Measurements from ENCODE around the gene SPATA3. TPM values are rescaled to one million over a fixed set of nuclear protein-coding genes. Genes with fewer than 3 reads are reported as not detected.
"Not testable (repeated sequence)": the region's sequence is repeated elsewhere in the genome, so short reads cannot be mapped to it uniquely, and the experiment has no call there.

Gene SPATA3
- total RNA-seq, 1 experiment from 2014 or later, result not detected

DNA sequence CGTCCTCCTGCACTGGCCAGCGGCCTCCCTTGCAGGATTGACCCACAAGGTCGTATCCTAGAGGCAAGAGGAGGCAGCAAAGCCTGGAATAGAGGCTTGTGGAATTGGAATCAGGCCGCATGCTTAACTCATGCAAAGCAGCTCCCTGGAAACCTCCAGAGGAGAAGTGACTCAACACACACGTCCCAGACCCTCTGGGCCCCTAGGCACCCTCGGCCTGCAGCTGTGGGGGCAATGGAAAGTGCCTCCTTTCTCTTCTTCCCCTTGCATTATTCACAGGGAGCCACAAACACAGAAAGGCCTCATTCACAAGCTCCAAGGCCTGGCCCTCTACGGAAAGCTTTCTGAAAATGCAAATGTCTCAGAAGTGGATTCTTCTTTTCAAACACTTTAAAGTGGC, 19.6 kb downstream of the SPATA3 start:
- no peak overlapping the region for H3K27ac ChIP-seq (ENCODE audit: low read length)
- H3K9me2 ChIP-seq (replicated peaks; ENCODE audit: insufficient read depth, low read length), result no peaks in the 10 kb centered on the region
- H3K9me3 ChIP-seq (ENCODE audit: low read length), result no peaks in the 10 kb centered on the region
- no peaks in the 10 kb centered on the region; the same call in 1 of the 2 replicates for H3K4me1 ChIP-seq (ENCODE audit: low read length)
- no peaks in the 10 kb centered on the region for H3K36me3 ChIP-seq (ENCODE audit: insufficient read depth, low read length)
- no peaks in the 10 kb centered on the region for H3K27me3 ChIP-seq (ENCODE audit: low read length)
- no peaks in the 10 kb centered on the region for H3K79me2 ChIP-seq (ENCODE audit: low read length)
- H3K9ac ChIP-seq (ENCODE audit: low read length), result no peak overlapping the region
- H3K4me3 ChIP-seq (ENCODE audit: low read length), result no peak overlapping the region
- no peaks in the 10 kb centered on the region for H4K20me1 ChIP-seq (ENCODE audit: insufficient read depth, low read depth, low read length)
- DNase-seq, result no peak
- no peak overlapping the region for H2AFZ ChIP-seq (ENCODE audit: low read length)
- H3K4me2 ChIP-seq (ENCODE audit: low read depth, low read length, poor library complexity, severe bottlenecking), result no peak overlapping the region

DNA sequence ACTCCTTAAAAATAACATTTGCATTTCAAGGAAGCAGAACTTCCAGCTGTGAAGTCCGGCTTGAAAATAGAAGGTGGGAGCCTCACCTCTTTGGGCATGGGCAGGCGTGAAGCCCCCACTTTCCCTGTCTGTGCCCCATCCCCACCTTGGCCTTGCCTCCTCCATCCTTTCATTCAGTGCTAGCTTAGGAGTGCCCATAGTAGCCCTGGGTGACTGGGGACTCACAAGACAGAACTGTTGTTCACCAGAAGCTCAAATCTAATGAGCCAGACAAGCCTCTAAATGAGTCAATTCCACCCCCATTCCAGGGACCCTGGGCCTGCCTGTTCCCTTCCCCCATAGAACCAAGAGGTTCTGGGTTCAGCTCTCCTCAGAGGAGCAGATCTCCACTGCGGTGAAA, 20.0 kb downstream of the SPATA3 start:
- no peak for DNase-seq
- Histone ChIP-seq H3K4me3 (ENCODE audit: low read length) (no peak overlapping the region), H3K36me3 (ENCODE audit: insufficient read depth, low read length) (no peaks in the 10 kb centered on the region), H3K79me2 (ENCODE audit: low read length) (no peaks in the 10 kb centered on the region), H3K27me3 (ENCODE audit: low read length) (no peaks in the 10 kb centered on the region), H3K4me1 (ENCODE audit: low read length) (no peaks in the 10 kb centered on the region; the same call in 1 of the 2 replicates), H3K27ac (ENCODE audit: low read length) (no peak overlapping the region), H3K9me3 (ENCODE audit: low read length) (no peaks in the 10 kb centered on the region), H4K20me1 (ENCODE audit: insufficient read depth, low read depth, low read length) (no peaks in the 10 kb centered on the region), H3K9ac (ENCODE audit: low read length) (no peak overlapping the region), H3K9me2 (replicated peaks; ENCODE audit: insufficient read depth, low read length) (no peaks in the 10 kb centered on the region), H3K4me2 (ENCODE audit: low read depth, low read length, poor library complexity, severe bottlenecking) (no peak overlapping the region), H2AFZ (ENCODE audit: low read length) (no peak overlapping the region)

GRCh38 chr2:231016566-231017230, 20.8 kb downstream of the SPATA3 start:
- H3K9me2 ChIP-seq (replicated peaks; ENCODE audit: insufficient read depth, low read length), result no peaks in the 10 kb centered on the region
- no peak overlapping the region for H3K4me3 ChIP-seq (ENCODE audit: low read length)
- no peak overlapping the region for H2AFZ ChIP-seq (ENCODE audit: low read length)
- H3K9me3 ChIP-seq (ENCODE audit: low read length), result no peaks in the 10 kb centered on the region
- no peaks in the 10 kb centered on the region for H4K20me1 ChIP-seq (ENCODE audit: insufficient read depth, low read depth, low read length)
- DNase-seq, result no peak
- H3K9ac ChIP-seq (ENCODE audit: low read length), result no peak overlapping the region
- H3K4me2 ChIP-seq (ENCODE audit: low read depth, low read length, poor library complexity, severe bottlenecking), result no peak overlapping the region
- H3K4me1 ChIP-seq (ENCODE audit: low read length), result no peaks in the 10 kb centered on the region; the same call in 1 of the 2 replicates
- H3K79me2 ChIP-seq (ENCODE audit: low read length), result no peaks in the 10 kb centered on the region
- no peak overlapping the region for H3K27ac ChIP-seq (ENCODE audit: low read length)
- no peaks in the 10 kb centered on the region for H3K27me3 ChIP-seq (ENCODE audit: low read length)
- no peaks in the 10 kb centered on the region for H3K36me3 ChIP-seq (ENCODE audit: insufficient read depth, low read length)

GRCh38 chr2:231017231-231017598, 21.3 kb downstream of the SPATA3 start:
- Histone ChIP-seq H3K36me3 (ENCODE audit: insufficient read depth, low read length) (no peaks in the 10 kb centered on the region), H3K4me2 (ENCODE audit: low read depth, low read length, poor library complexity, severe bottlenecking) (no peak overlapping the region), H3K27ac (ENCODE audit: low read length) (no peak overlapping the region), H3K9me2 (replicated peaks; ENCODE audit: insufficient read depth, low read length) (no peaks in the 10 kb centered on the region), H3K79me2 (ENCODE audit: low read length) (no peaks in the 10 kb centered on the region), H4K20me1 (ENCODE audit: insufficient read depth, low read depth, low read length) (no peaks in the 10 kb centered on the region), H3K4me3 (ENCODE audit: low read length) (no peak overlapping the region), H3K9ac (ENCODE audit: low read length) (no peak overlapping the region), H3K27me3 (ENCODE audit: low read length) (no peaks in the 10 kb centered on the region), H3K9me3 (ENCODE audit: low read length) (no peaks in the 10 kb centered on the region), H3K4me1 (ENCODE audit: low read length) (no peaks in the 10 kb centered on the region; the same call in 1 of the 2 replicates), H2AFZ (ENCODE audit: low read length) (no peak overlapping the region)
- DNase-seq, result peak; percentile 55

GRCh38 chr2:231018184-231018583, 22.3 kb downstream of the SPATA3 start:
- Histone ChIP-seq H2AFZ (ENCODE audit: low read length) (no peak overlapping the region), H3K4me3 (ENCODE audit: low read length) (no peak overlapping the region), H3K9ac (ENCODE audit: low read length) (no peak overlapping the region), H3K79me2 (ENCODE audit: low read length) (no peaks in the 10 kb centered on the region), H3K4me1 (ENCODE audit: low read length) (no peaks in the 10 kb centered on the region; the same call in 1 of the 2 replicates), H3K27ac (ENCODE audit: low read length) (no peak overlapping the region), H3K27me3 (ENCODE audit: low read length) (no peaks in the 10 kb centered on the region), H3K36me3 (ENCODE audit: insufficient read depth, low read length) (no peaks in the 10 kb centered on the region), H3K9me2 (replicated peaks; ENCODE audit: insufficient read depth, low read length) (no peaks in the 10 kb centered on the region), H4K20me1 (ENCODE audit: insufficient read depth, low read depth, low read length) (no peaks in the 10 kb centered on the region), H3K4me2 (ENCODE audit: low read depth, low read length, poor library complexity, severe bottlenecking) (no peak overlapping the region), H3K9me3 (ENCODE audit: low read length) (no peaks in the 10 kb centered on the region)
- DNase-seq, result no peak

DNA sequence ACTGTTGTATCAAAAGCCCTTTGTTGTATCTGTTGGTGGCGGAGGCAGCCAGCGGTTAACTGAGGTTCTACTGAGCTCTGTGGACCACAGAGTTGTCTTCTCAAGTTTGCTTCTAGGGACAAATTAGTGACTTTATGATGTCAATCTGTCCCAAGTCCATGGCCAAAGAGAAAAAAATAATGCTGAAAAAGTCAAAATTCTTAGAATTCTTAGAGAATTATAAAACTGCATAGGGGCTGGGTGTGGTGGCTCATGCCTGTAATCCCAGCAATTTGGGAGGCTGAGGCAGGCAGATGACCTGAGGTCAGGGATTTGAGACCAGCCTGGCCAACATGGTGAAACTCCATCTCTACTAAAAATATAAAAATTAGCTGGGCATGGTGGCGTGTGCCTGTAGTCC, 29.1 kb downstream of the SPATA3 start:
- not testable (repeated sequence) for H2AFZ ChIP-seq (ENCODE audit: low read length); H3K27me3 ChIP-seq (ENCODE audit: low read length); H3K9ac ChIP-seq (ENCODE audit: low read length); H3K9me2 ChIP-seq (replicated peaks; ENCODE audit: insufficient read depth, low read length); DNase-seq; H3K79me2 ChIP-seq (ENCODE audit: low read length); H3K4me3 ChIP-seq (ENCODE audit: low read length); H3K4me2 ChIP-seq (ENCODE audit: low read depth, low read length, poor library complexity, severe bottlenecking); H3K36me3 ChIP-seq (ENCODE audit: insufficient read depth, low read length); H4K20me1 ChIP-seq (ENCODE audit: insufficient read depth, low read depth, low read length); H3K27ac ChIP-seq (ENCODE audit: low read length); H3K4me1 ChIP-seq (ENCODE audit: low read length); H3K9me3 ChIP-seq (ENCODE audit: low read length)

- no peak overlapping the region for H3K27ac ChIP-seq (ENCODE audit: low read length)
These were observed 33.0 kb downstream of the SPATA3 start for GRCh38 chr2:231028889-231029288.

DNA sequence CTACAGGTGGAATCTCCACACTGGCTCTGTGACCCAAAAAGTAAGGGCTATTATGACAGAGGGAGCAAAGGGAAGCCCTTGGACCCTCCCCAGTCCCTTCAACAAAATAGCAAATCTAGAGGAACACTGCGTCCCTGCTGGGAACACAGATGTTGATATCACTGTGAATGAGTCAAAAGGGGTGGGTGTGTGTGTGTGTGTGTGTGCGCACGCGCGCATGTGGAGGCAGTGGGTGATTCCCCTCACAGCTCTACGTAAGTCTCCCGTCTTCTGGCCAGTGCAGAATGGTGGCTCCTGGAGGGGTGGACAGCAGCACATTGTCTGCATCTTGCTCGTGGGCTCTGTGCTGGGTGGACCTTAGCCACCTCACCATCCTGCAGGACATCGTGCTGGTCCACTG, 33.6 kb downstream of the SPATA3 start:
- no peak for DNase-seq
- H3K4me2 ChIP-seq (ENCODE audit: low read depth, low read length, poor library complexity, severe bottlenecking), result no peak overlapping the region
- H3K9ac ChIP-seq (ENCODE audit: low read length), result no peak overlapping the region
- H2AFZ ChIP-seq (ENCODE audit: low read length), result no peak overlapping the region
- H3K79me2 ChIP-seq (ENCODE audit: low read length), result no peaks in the 10 kb centered on the region
- H4K20me1 ChIP-seq (ENCODE audit: insufficient read depth, low read depth, low read length), result no peaks in the 10 kb centered on the region
- H3K9me2 ChIP-seq (replicated peaks; ENCODE audit: insufficient read depth, low read length), result no peaks in the 10 kb centered on the region
- no peak overlapping the region for H3K27ac ChIP-seq (ENCODE audit: low read length)
- no peaks in the 10 kb centered on the region for H3K9me3 ChIP-seq (ENCODE audit: low read length)
- no peak overlapping the region for H3K4me3 ChIP-seq (ENCODE audit: low read length)
- H3K4me1 ChIP-seq (ENCODE audit: low read length), result peaks cover 8% of the 10 kb centered on the region
- H3K27me3 ChIP-seq (ENCODE audit: low read length), result no peaks in the 10 kb centered on the region
- H3K36me3 ChIP-seq (ENCODE audit: insufficient read depth, low read length), result no peaks in the 10 kb centered on the region

More at GRCh38 chr2:231028889-231029288, 33.0 kb downstream of the SPATA3 start:
- H3K4me2 ChIP-seq (ENCODE audit: low read depth, low read length, poor library complexity, severe bottlenecking), result no peak overlapping the region
- no peak overlapping the region for H2AFZ ChIP-seq (ENCODE audit: low read length)
- no peaks in the 10 kb centered on the region for H3K9me2 ChIP-seq (replicated peaks; ENCODE audit: insufficient read depth, low read length)
- H4K20me1 ChIP-seq (ENCODE audit: insufficient read depth, low read depth, low read length), result no peaks in the 10 kb centered on the region
- no peaks in the 10 kb centered on the region for H3K27me3 ChIP-seq (ENCODE audit: low read length)
- no peak for DNase-seq
- no peaks in the 10 kb centered on the region for H3K9me3 ChIP-seq (ENCODE audit: low read length)
- no peak overlapping the region for H3K9ac ChIP-seq (ENCODE audit: low read length)
- no peak overlapping the region for H3K4me3 ChIP-seq (ENCODE audit: low read length)
- peaks cover under 1% of the 10 kb centered on the region; the same call in 1 of the 2 replicates for H3K4me1 ChIP-seq (ENCODE audit: low read length)
- H3K79me2 ChIP-seq (ENCODE audit: low read length), result no peaks in the 10 kb centered on the region
- no peaks in the 10 kb centered on the region for H3K36me3 ChIP-seq (ENCODE audit: insufficient read depth, low read length)

Data from Karpas-422 (cell line).